ENCODE results near the gene ETV5. TPM values are rescaled to one million over a fixed set of nuclear protein-coding genes. Genes with fewer than 3 reads are reported as not detected.

The ETV5 gene
- total RNA-seq, 2 donors from 2014 or later, result 56.4 to 84.1 TPM

- DNase-seq, result no peak
- Mint-ChIP-seq H3K27me3 (ENCODE audit: insufficient read depth) (no peaks in the 10 kb centered on the region), H3K4me1 (peaks cover 29% of the 10 kb centered on the region), H3K9me3 (peaks cover 9% of the 10 kb centered on the region), H3K4me3 (no peak overlapping the region), H3K36me3 (ENCODE audit: low read depth) (peaks cover 80% of the 10 kb centered on the region), H3K27ac (no peak overlapping the region)
- Histone ChIP-seq H3K9me3 (ENCODE audit: control insufficient read depth, low read length) (peaks cover 19% of the 10 kb centered on the region), H3K27me3 (ENCODE audit: control insufficient read depth, insufficient read depth, low read length, poor library complexity, severe bottlenecking) (no peaks in the 10 kb centered on the region), H3K36me3 (ENCODE audit: control insufficient read depth, insufficient read depth, low read length) (peaks cover 72% of the 10 kb centered on the region), H3K4me3 (ENCODE audit: low read length) (no peak overlapping the region), H3K27ac (ENCODE audit: low read depth, low read length) (no peak overlapping the region), H3K9ac (ENCODE audit: extremely low read depth, low read length, poor library complexity, severe bottlenecking) (no peak overlapping the region), H3K4me1 (ENCODE audit: control insufficient read depth, insufficient read depth, low read length) (no peaks in the 10 kb centered on the region)
- 93 to 97% methylated on average over 2 to 4 of the region's 4 CpGs for WGBS, 2 experiments (ENCODE audit: insufficient coverage in 1 of 2, insufficient read length in 1 of 2)
- no peak for TF ChIP-seq CTCF (conservative IDR thresholded peaks at IDR 0.05)
Observed at GRCh38 chr3:186075931-186076567, 32.8 kb downstream of the ETV5 start.

GRCh38 chr3:186075489-186075888 is 33.4 kb downstream of the ETV5 start:
- H3K4me3 ChIP-seq (ENCODE audit: low read length), result no peak overlapping the region
- no peak for DNase-seq
- no peaks in the 10 kb centered on the region for H3K27me3 Mint-ChIP-seq (ENCODE audit: insufficient read depth)
- TF ChIP-seq CTCF (conservative IDR thresholded peaks at IDR 0.05), result no peak
- no peak overlapping the region for H3K27ac ChIP-seq (ENCODE audit: low read depth, low read length)
- H3K4me1 ChIP-seq (ENCODE audit: control insufficient read depth, insufficient read depth, low read length), result no peaks in the 10 kb centered on the region
- peaks cover 19% of the 10 kb centered on the region for H3K9me3 ChIP-seq (ENCODE audit: control insufficient read depth, low read length)
- WGBS, 2 experiments (ENCODE audit: insufficient coverage in 1 of 2, insufficient read length in 1 of 2), result 95 to 100% methylated on average over 2 of the region's 2 CpGs
- no peak overlapping the region for H3K4me3 Mint-ChIP-seq
- no peak overlapping the region for H3K27ac Mint-ChIP-seq
- H3K9ac ChIP-seq (ENCODE audit: extremely low read depth, low read length, poor library complexity, severe bottlenecking), result no peak overlapping the region
- peaks cover 25% of the 10 kb centered on the region for H3K4me1 Mint-ChIP-seq
- H3K36me3 Mint-ChIP-seq (ENCODE audit: low read depth), result peaks cover 85% of the 10 kb centered on the region
- H3K36me3 ChIP-seq (ENCODE audit: control insufficient read depth, insufficient read depth, low read length), result peaks cover 66% of the 10 kb centered on the region
- H3K27me3 ChIP-seq (ENCODE audit: control insufficient read depth, insufficient read depth, low read length, poor library complexity, severe bottlenecking), result no peaks in the 10 kb centered on the region
- peaks cover 9% of the 10 kb centered on the region for H3K9me3 Mint-ChIP-seq

- Mint-ChIP-seq H3K9me3 (peaks cover 9% of the 10 kb centered on the region), H3K27me3 (ENCODE audit: insufficient read depth) (no peaks in the 10 kb centered on the region), H3K4me1 (peaks cover 8% of the 10 kb centered on the region), H3K36me3 (ENCODE audit: low read depth) (peaks cover 85% of the 10 kb centered on the region), H3K27ac (no peak overlapping the region), H3K4me3 (no peak overlapping the region)
- Histone ChIP-seq H3K9ac (ENCODE audit: extremely low read depth, low read length, poor library complexity, severe bottlenecking) (no peak overlapping the region), H3K9me3 (ENCODE audit: control insufficient read depth, low read length) (peaks cover 19% of the 10 kb centered on the region), H3K4me3 (ENCODE audit: low read length) (no peak overlapping the region), H3K27ac (ENCODE audit: low read depth, low read length) (no peak overlapping the region), H3K36me3 (ENCODE audit: control insufficient read depth, insufficient read depth, low read length) (peaks cover 54% of the 10 kb centered on the region), H3K27me3 (ENCODE audit: control insufficient read depth, insufficient read depth, low read length, poor library complexity, severe bottlenecking) (no peaks in the 10 kb centered on the region), H3K4me1 (ENCODE audit: control insufficient read depth, insufficient read depth, low read length) (no peaks in the 10 kb centered on the region)
- no peak for DNase-seq
- no peak for TF ChIP-seq CTCF (conservative IDR thresholded peaks at IDR 0.05)
Observed at GRCh38 chr3:186073641-186074040, 35.2 kb downstream of the ETV5 start.

Data from endodermal cell (in vitro differentiated cells).